Measurements from ENCODE around the gene DOCK2. TPM values are rescaled to one million over a fixed set of nuclear protein-coding genes. Genes with fewer than 3 reads are reported as not detected.

The DOCK2 gene
- total RNA-seq, 3 donors from 2014 or later, result 13.4 to 43.8 (median 19.8) TPM

DNA sequence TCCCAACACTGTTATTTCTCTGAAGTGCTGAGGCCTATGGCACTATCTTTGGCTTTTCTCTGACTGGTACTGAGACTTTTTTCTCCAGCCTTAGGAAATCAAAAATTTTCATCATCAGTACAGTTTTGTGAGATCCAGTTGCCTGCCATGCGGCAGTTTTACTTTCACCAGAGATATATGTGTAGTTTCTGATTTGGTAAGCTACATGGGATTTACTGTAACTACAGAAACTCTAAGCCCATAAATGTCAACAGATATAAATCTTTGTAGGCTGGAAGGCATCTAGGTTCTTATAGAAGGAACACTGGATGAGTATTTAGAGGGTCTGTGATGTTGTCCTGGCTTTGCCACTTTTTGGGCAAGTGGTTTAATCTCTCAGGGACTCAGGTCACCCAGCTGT is 69.0 kb downstream of the DOCK2 start:
- H3K9me3 ChIP-seq, result no peaks in the 10 kb centered on the region
- no peak overlapping the region for H3K27ac ChIP-seq
- no peak overlapping the region for H3K4me3 ChIP-seq
- DNase-seq (ENCODE audit: low spot score in 2 of 2), result no peak
- no peaks in the 10 kb centered on the region for H3K4me1 ChIP-seq
- intact Hi-C loops (cut with DNase I; ENCODE audit: low total_unique reads), result no loop called here
- no peaks in the 10 kb centered on the region for H3K36me3 ChIP-seq
- TF ChIP-seq POLR2AphosphoS5 (IDR thresholded peaks at IDR 0.05), result no peak
- no peak for TF ChIP-seq POLR2A (IDR thresholded peaks at IDR 0.05)
- TF ChIP-seq CTCF (IDR thresholded peaks at IDR 0.05), result no peak
- no peaks in the 10 kb centered on the region for H3K27me3 ChIP-seq

- Histone ChIP-seq H3K36me3 (no peaks in the 10 kb centered on the region), H3K27ac (no peak overlapping the region), H3K4me1 (no peaks in the 10 kb centered on the region), H3K9me3 (no peaks in the 10 kb centered on the region), H3K27me3 (no peaks in the 10 kb centered on the region), H3K4me3 (no peak overlapping the region)
- intact Hi-C loops (cut with DNase I; ENCODE audit: low total_unique reads), result no loop called here
- DNase-seq (ENCODE audit: low spot score in 2 of 2), result no peak
- TF ChIP-seq POLR2A (IDR thresholded peaks at IDR 0.05) (no peak), POLR2AphosphoS5 (IDR thresholded peaks at IDR 0.05) (no peak), CTCF (IDR thresholded peaks at IDR 0.05) (no peak)
Observed at GRCh38 chr5:169706758-169707450, 69.8 kb downstream of the DOCK2 start.

DNA sequence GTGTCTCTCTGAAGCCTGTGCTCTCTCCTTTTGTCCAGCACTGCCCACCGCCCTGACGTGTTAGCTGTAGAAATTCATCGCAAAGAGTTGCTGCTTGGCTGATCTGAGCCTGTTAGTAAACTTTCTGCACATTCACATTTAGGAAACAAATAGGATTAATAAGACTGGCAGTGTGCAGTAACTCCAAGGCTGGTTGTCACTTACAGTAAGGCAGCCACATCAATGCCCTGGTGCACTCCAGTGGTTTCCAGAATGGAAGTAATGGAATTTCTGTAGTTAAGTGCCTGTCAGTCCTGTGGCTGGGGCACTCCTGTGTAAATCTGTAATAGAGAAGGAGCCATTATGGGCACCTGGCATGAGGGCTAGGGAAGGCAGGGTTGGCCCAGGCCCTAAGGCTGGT is 70.6 kb downstream of the DOCK2 start:
- no peak overlapping the region for H3K27ac ChIP-seq
- no peak for DNase-seq (ENCODE audit: low spot score in 2 of 2)
- H3K27me3 ChIP-seq, result no peaks in the 10 kb centered on the region
- H3K9me3 ChIP-seq, result no peaks in the 10 kb centered on the region
- no peaks in the 10 kb centered on the region for H3K4me1 ChIP-seq
- intact Hi-C loops (cut with DNase I; ENCODE audit: low total_unique reads), result no loop called here
- H3K36me3 ChIP-seq, result no peaks in the 10 kb centered on the region
- no peak for TF ChIP-seq POLR2AphosphoS5 (IDR thresholded peaks at IDR 0.05)
- no peak for TF ChIP-seq CTCF (IDR thresholded peaks at IDR 0.05)
- no peak for TF ChIP-seq POLR2A (IDR thresholded peaks at IDR 0.05)
- H3K4me3 ChIP-seq, result no peak overlapping the region

GRCh38 chr5:169710675-169711074 is 73.6 kb downstream of the DOCK2 start:
- Histone ChIP-seq H3K4me1 (no peaks in the 10 kb centered on the region), H3K4me3 (no peak overlapping the region), H3K27ac (no peak overlapping the region), H3K36me3 (no peaks in the 10 kb centered on the region), H3K9me3 (no peaks in the 10 kb centered on the region), H3K27me3 (no peaks in the 10 kb centered on the region)
- intact Hi-C loops (cut with DNase I; ENCODE audit: low total_unique reads), result loop anchor here (5.0 kb wide), 1 partner anchor 1643 kb away; no protein-coding TSS in a partner anchor
- TF ChIP-seq POLR2A (IDR thresholded peaks at IDR 0.05), result no peak
- TF ChIP-seq POLR2AphosphoS5 (IDR thresholded peaks at IDR 0.05), result no peak
- no peak for TF ChIP-seq CTCF (IDR thresholded peaks at IDR 0.05)
- DNase-seq (ENCODE audit: low spot score in 2 of 2), result no peak

DNA sequence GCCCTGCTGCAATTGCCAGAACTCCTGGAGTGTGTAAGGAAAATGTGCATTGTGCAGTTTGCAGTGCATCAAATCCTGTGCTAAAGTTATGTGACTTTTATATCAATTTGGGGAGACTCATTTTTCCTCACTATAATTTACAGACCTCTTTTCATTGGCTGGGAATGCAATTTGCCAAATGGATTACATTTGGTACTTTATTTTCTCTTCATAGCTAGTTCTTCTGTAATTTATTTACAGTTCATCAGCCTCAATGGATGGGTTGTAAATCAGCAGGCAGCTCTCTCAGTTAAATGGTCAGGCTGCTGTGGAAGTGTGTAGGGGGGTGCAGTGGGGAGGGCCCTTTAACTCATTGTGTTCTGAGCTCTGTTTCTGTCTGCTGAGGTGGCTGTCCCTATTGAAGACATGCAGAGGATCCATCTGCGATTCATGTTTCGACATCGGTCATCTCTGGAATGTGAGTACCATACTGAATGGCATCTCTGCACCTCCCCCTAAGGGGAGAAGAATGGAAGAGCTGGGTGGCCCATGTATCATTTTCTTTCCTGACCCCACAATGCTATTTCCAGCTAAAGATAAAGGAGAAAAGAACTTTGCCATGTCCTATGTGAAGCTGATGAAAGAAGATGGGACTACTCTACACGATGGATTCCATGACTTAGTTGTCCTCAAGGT is 74.6 kb downstream of the DOCK2 start:
- H3K9me3 ChIP-seq, result no peaks in the 10 kb centered on the region
- H3K27ac ChIP-seq, result no peak overlapping the region
- H3K36me3 ChIP-seq, result no peaks in the 10 kb centered on the region
- no peak overlapping the region for H3K4me3 ChIP-seq
- intact Hi-C loops (cut with DNase I; ENCODE audit: low total_unique reads), result loop anchor here (5.0 kb wide), 1 partner anchor 1644 kb away; no protein-coding TSS in a partner anchor
- no peaks in the 10 kb centered on the region for H3K4me1 ChIP-seq
- H3K27me3 ChIP-seq, result no peaks in the 10 kb centered on the region
- TF ChIP-seq POLR2AphosphoS5 (IDR thresholded peaks at IDR 0.05), result no peak
- TF ChIP-seq POLR2A (IDR thresholded peaks at IDR 0.05), result no peak
- TF ChIP-seq CTCF (IDR thresholded peaks at IDR 0.05), result no peak
- no peak for DNase-seq (ENCODE audit: low spot score in 2 of 2)
